ENCODE data around the gene GAL3ST1. TPM values are rescaled to one million over a fixed set of nuclear protein-coding genes. Genes with fewer than 3 reads are reported as not detected.

Gene GAL3ST1
- polyA plus RNA-seq, 1 experiment, result not detected

DNA sequence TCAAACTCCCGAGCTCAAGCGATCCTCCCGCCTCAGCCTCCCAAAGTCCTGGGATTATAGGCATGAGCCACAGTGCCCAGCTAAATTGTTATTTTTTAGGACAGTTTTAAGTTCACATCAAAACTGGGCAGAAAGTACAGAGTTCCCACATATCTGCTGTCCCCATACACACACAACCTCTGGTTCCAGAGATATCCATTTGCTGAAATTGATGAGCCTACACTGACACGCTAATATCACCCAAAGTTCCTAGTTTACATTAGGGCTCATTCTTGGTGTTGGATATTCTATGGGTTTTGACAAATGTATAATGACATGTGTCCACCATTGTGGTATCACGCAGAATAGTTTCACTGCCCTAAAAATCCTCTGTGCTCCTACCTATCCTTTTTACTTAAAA is 66.2 kb downstream of the GAL3ST1 start:
- Histone ChIP-seq H3K36me3 (ENCODE audit: control insufficient read depth, insufficient read depth, low read length) (no peaks in the 10 kb centered on the region), H3K4me3 (ENCODE audit: low read depth, low read length) (no peak overlapping the region), H3K27me3 (ENCODE audit: control insufficient read depth, insufficient read depth, low read length) (peaks cover 8% of the 10 kb centered on the region)
- TF ChIP-seq, protein P1, sequence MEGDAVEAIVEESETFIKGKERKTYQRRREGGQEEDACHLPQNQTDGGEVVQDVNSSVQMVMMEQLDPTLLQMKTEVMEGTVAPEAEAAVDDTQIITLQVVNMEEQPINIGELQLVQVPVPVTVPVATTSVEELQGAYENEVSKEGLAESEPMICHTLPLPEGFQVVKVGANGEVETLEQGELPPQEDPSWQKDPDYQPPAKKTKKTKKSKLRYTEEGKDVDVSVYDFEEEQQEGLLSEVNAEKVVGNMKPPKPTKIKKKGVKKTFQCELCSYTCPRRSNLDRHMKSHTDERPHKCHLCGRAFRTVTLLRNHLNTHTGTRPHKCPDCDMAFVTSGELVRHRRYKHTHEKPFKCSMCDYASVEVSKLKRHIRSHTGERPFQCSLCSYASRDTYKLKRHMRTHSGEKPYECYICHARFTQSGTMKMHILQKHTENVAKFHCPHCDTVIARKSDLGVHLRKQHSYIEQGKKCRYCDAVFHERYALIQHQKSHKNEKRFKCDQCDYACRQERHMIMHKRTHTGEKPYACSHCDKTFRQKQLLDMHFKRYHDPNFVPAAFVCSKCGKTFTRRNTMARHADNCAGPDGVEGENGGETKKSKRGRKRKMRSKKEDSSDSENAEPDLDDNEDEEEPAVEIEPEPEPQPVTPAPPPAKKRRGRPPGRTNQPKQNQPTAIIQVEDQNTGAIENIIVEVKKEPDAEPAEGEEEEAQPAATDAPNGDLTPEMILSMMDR (IDR thresholded peaks at IDR 0.05; ENCODE audit: insufficient read depth, low read depth, low read length), result no peak
- no peak for DNase-seq (ENCODE audit: low read depth)
- POLR2A ChIA-PET, result no interaction called here
- CTCF ChIA-PET, result interaction anchor here (1.0 to 1.4 kb wide), 2 partner anchors 12 to 24 kb away, joined by 3 to 6 read pairs; no protein-coding TSS in a partner anchor

DNA sequence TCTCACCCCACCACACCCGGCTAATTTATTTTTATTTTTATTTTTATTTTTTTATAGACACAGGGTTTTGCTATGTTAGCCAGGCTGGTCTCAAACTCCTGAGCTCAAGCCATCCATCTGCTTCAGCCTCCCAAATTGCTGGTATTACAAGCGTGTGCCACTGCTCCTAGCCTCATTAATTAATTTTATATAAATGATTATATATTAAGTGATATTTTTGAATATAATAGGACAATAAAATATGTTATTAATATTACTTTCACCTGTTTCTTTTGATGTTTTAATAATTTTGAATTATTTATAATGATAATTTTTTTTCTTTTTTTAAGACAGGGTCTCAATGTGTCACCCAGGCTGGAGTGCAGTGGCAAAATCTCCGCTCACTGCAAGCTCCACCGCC is 66.8 kb downstream of the GAL3ST1 start:
- ChIA-PET CTCF (interaction anchor here (1.0 to 1.4 kb wide), 2 partner anchors 12 to 23 kb away, joined by 3 to 6 read pairs; no protein-coding TSS in a partner anchor), POLR2A (no interaction called here)
- Histone ChIP-seq H3K27me3 (ENCODE audit: control insufficient read depth, insufficient read depth, low read length) (peaks cover 10% of the 10 kb centered on the region), H3K4me3 (ENCODE audit: low read depth, low read length) (no peak overlapping the region), H3K36me3 (ENCODE audit: control insufficient read depth, insufficient read depth, low read length) (no peaks in the 10 kb centered on the region)
- DNase-seq (ENCODE audit: low read depth), result no peak
- TF ChIP-seq, protein P1 (IDR thresholded peaks at IDR 0.05; ENCODE audit: insufficient read depth, low read depth, low read length), result no peak

DNA sequence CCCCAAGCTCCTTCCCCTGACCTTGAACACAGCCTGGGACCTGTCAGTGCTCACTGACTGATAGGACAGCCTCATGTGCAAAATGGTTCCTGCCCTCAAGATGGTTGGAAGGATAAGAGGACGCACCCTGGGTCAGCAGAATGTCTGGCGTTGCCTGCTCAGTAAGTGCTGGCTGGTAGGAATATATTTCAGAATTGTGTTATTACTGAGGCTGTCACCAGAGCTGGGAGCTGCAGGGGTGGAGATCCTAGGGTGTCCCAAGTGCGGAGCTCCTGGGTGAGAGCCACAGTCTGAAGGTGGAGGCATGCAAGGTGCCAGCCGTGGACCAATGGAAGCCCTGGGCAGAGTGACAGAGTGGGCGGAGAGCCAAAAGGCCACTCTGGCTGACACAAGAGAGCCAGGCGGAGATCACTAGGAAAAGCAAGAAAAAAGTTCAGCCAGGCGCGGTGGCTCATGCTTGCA is 67.9 kb downstream of the GAL3ST1 start:
- no peak for DNase-seq (ENCODE audit: low read depth)
- Histone ChIP-seq H3K27me3 (ENCODE audit: control insufficient read depth, insufficient read depth, low read length) (peaks cover 10% of the 10 kb centered on the region), H3K36me3 (ENCODE audit: control insufficient read depth, insufficient read depth, low read length) (no peaks in the 10 kb centered on the region), H3K4me3 (ENCODE audit: low read depth, low read length) (no peak overlapping the region)
- ChIA-PET POLR2A (no interaction called here), CTCF (interaction anchor here (0.9 kb wide), 1 partner anchor 70 kb away, joined by 4 read pairs; no protein-coding TSS in a partner anchor)
- TF ChIP-seq, protein P1 (IDR thresholded peaks at IDR 0.05; ENCODE audit: insufficient read depth, low read depth, low read length), result no peak

Other genes starting within 250 kb of the GAL3ST1 start
- gene TBC1D10A, start 247.7 kb downstream of the GAL3ST1 start, polyA plus RNA-seq (2011; rRNA removed), result 13.6 and 22.1 TPM in 2 replicates
- 43.2 and 66.8 TPM in 2 replicates for gene SF3A1, start 217.8 kb downstream of the GAL3ST1 start, polyA plus RNA-seq (2011; rRNA removed)
- 1.3 and 1.6 TPM in 2 replicates for gene CCDC157, start 217.7 kb downstream of the GAL3ST1 start, polyA plus RNA-seq (2011; rRNA removed)
- gene RNF215, start 187.3 kb downstream of the GAL3ST1 start, polyA plus RNA-seq (2011; rRNA removed), result 11.1 and 15.8 TPM in 2 replicates
- gene SEC14L2, start 177.6 kb downstream of the GAL3ST1 start, polyA plus RNA-seq (2011; rRNA removed), result 20.1 and 22.8 TPM in 2 replicates
- gene MTFP1, start 148.9 kb downstream of the GAL3ST1 start, polyA plus RNA-seq (2011; rRNA removed), result 4.9 and 8.3 TPM in 2 replicates
- gene SEC14L3, start 102.6 kb downstream of the GAL3ST1 start, polyA plus RNA-seq (2011; rRNA removed), result not detected in 2 replicates
- gene SEC14L4, start 69.0 kb downstream of the GAL3ST1 start, polyA plus RNA-seq (2011; rRNA removed), result not detected in 2 replicates
- 0.05 and 0.09 TPM in 2 replicates for gene SEC14L6, start 27.9 kb downstream of the GAL3ST1 start, polyA plus RNA-seq (2011; rRNA removed)
- gene PES1, start 17.2 kb upstream of the GAL3ST1 start, polyA plus RNA-seq (2011; rRNA removed), result 89.2 and 109 TPM in 2 replicates
- gene TCN2, start 32.5 kb upstream of the GAL3ST1 start, polyA plus RNA-seq (2011; rRNA removed), result 9.1 and 15.8 TPM in 2 replicates
- 2.9 and 4.9 TPM in 2 replicates for gene SLC35E4, start 61.1 kb upstream of the GAL3ST1 start, polyA plus RNA-seq (2011; rRNA removed)
- gene DUSP18, start 93.2 kb upstream of the GAL3ST1 start, polyA plus RNA-seq (2011; rRNA removed), result 12.4 and 18.6 TPM in 2 replicates
- gene OSBP2, start 120.2 kb upstream of the GAL3ST1 start, polyA plus RNA-seq (2011; rRNA removed), result 0.38 and 0.77 TPM in 2 replicates